Endothelial cell of umbilical vein (primary cell): ENCODE data around the gene MEGF11.

Source experiments
- CTCF ChIP-seq, 2 donors: IDR thresholded peaks; 1 replicate in 1 of 2; 2 replicates in 1 of 2; pipeline ENCODE4 v1.5.1; 2011; ENCODE audit warnings: low read length in 2 of 2, mild to moderate bottlenecking in 2 of 2, moderate library complexity in 2 of 2, control low read depth in 1 of 2, inconsistent platforms in 1 of 2, low read depth in 1 of 2; ENCODE audit not compliant: insufficient read depth in 1 of 2; ENCODE audit errors: extremely low read depth in 1 of 2
- EZH2 ChIP-seq: IDR thresholded peaks from 2 replicates; pipeline ENCODE4 v1.6.1; 2012; ENCODE audit warnings: borderline replicate concordance, low read depth, mild to moderate bottlenecking, moderate library complexity, low read length, inconsistent platforms; ENCODE audit not compliant: severe bottlenecking
- FOS ChIP-seq: IDR thresholded peaks from 2 replicates; pipeline ENCODE4 v1.6.1; 2011; ENCODE audit warnings: mild to moderate bottlenecking, low read length, moderate library complexity, borderline replicate concordance; ENCODE audit not compliant: insufficient read depth
- GATA2 ChIP-seq: IDR thresholded peaks from 2 replicates; pipeline ENCODE4 v1.7.0; 2011; ENCODE audit warnings: low read depth, mild to moderate bottlenecking, moderate library complexity, mixed read lengths, low read length; ENCODE audit not compliant: insufficient read length, insufficient read depth
- JUN ChIP-seq: IDR thresholded peaks from 2 replicates; pipeline ENCODE4 v1.6.1; 2011; ENCODE audit warnings: borderline replicate concordance, low read depth; ENCODE audit not compliant: insufficient read length, insufficient read depth
- MAX ChIP-seq: IDR thresholded peaks from 2 replicates; pipeline ENCODE4 v1.6.1; 2011; ENCODE audit not compliant: insufficient read depth, insufficient read length
- MYC ChIP-seq: IDR thresholded peaks from one replicate; pipeline ENCODE4 v1.6.1; 2011; ENCODE audit warnings: mild to moderate bottlenecking, low read depth, low read length
- POLR2A ChIP-seq: IDR thresholded peaks from 2 replicates; pipeline ENCODE4 v1.6.1; 2012; ENCODE audit warnings: low read depth, mild to moderate bottlenecking, control low read depth, low read length
- POLR2AphosphoS5 ChIP-seq: IDR thresholded peaks from 2 replicates; pipeline ENCODE4 v1.6.1; 2012; ENCODE audit warnings: low read depth, mild to moderate bottlenecking, control low read depth, low read length, moderate library complexity; ENCODE audit not compliant: insufficient read depth

GRCh38 chr15:66220601-66221000 lies 32.9 kb downstream of the MEGF11 start:
- TF ChIP-seq CTCF (IDR thresholded peaks at IDR 0.05; ENCODE audit: extremely low read depth in 1 of 2, insufficient read depth in 1 of 2, low read depth in 1 of 2, low read length in 2 of 2) (no peak), GATA2 (no peak), POLR2A (no peak), MAX (no peak), FOS (no peak), EZH2 (no peak), POLR2AphosphoS5 (no peak), JUN (no peak), MYC (no peak)
